MM.1S (cell line): ENCODE data around the gene PLA2G2D.

ENCODE experiments used
- EZH2 ChIP-seq: fragments of 300-600 bp; sonication (generic); optimal IDR thresholded peaks from 2 replicates; pipeline ENCODE3; 2017; ENCODE audit warnings: low read depth, mild to moderate bottlenecking, antibody characterized with exemption, low read length, mixed read lengths
- TF ChIP-seq, protein P1 (sequence below): fragments of 300-600 bp; sonication (generic); IDR thresholded peaks from 2 replicates; pipeline ENCODE4 v1.5.1; 2016; ENCODE audit warnings: antibody characterized with exemption, low read length, mixed read lengths

DNA sequence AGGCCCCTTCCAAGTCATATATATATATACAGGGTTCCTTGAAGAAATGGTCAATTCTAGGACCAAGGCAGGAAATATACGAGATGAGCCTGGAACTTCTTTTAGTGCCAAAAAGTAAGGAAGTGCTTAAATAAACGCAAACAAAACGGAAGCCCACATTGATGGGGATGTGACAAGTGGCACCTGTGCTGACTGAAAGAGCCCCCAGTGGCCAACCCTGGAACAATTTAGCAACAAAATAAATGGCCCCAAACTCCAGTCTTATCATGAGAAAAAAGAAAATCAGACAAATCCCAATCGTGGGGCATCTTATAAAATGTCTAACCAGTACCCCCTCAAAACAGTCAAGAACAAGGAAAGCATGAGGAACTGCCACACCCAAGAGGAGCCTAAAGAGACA, 31.7 kb downstream of the PLA2G2D start:
- TF ChIP-seq, protein P1, sequence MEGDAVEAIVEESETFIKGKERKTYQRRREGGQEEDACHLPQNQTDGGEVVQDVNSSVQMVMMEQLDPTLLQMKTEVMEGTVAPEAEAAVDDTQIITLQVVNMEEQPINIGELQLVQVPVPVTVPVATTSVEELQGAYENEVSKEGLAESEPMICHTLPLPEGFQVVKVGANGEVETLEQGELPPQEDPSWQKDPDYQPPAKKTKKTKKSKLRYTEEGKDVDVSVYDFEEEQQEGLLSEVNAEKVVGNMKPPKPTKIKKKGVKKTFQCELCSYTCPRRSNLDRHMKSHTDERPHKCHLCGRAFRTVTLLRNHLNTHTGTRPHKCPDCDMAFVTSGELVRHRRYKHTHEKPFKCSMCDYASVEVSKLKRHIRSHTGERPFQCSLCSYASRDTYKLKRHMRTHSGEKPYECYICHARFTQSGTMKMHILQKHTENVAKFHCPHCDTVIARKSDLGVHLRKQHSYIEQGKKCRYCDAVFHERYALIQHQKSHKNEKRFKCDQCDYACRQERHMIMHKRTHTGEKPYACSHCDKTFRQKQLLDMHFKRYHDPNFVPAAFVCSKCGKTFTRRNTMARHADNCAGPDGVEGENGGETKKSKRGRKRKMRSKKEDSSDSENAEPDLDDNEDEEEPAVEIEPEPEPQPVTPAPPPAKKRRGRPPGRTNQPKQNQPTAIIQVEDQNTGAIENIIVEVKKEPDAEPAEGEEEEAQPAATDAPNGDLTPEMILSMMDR: peak; percentile 27; the same call in 1 of the 2 replicates
- TF ChIP-seq EZH2: no peak
